HL-60 (cell line): Measurements from ENCODE around the gene PARP2.

Experiments
- CTCF ChIP-seq: IDR thresholded peaks from one replicate; pipeline ENCODE4 v1.5.1; 2011; ENCODE audit warnings: low read length, control low read depth, inconsistent platforms; ENCODE audit not compliant: insufficient read depth
- POLR2AphosphoS5 ChIP-seq: IDR thresholded peaks from 2 replicates; pipeline ENCODE4 v1.6.1; 2012; ENCODE audit warnings: low read depth
- REST ChIP-seq: IDR thresholded peaks from 2 replicates; pipeline ENCODE4 v1.6.1; 2012; ENCODE audit warnings: low read depth; ENCODE audit not compliant: insufficient replicate concordance

GRCh38 chr14:20350860-20351259 lies 7.4 kb downstream of the PARP2 start:
- no peak for TF ChIP-seq POLR2AphosphoS5
- no peak for TF ChIP-seq CTCF
- TF ChIP-seq REST, result no peak
